HCT116 (cell line): ENCODE results near the gene ACTN4. TPM values are rescaled to one million over a fixed set of nuclear protein-coding genes. Genes with fewer than 3 reads are reported as not detected.

ENCODE experiments used
- ATAC-seq: fragments of 200-7000 bp; cut with Tn5 transposase; 2 replicates; pipeline ENCODE4 v1.9.1; 2020; ENCODE audit warnings: mild to moderate bottlenecking, moderate library complexity
- BruUV-seq: library from RNA; stranded (reverse); fragments of 400-500 nt; replicated peaks from 2 replicates; lab custom pipeline; 2021; lab: Mats Ljungman, UMichigan
- CTCF ChIA-PET: fragments of 300-600 bp; sonication (Branson Sonifier 250); formaldehyde crosslinking; loops from one replicate; lab custom pipeline; 2021; ENCODE audit warnings: antibody characterized with exemption; lab: Charles Lee
- POLR2A ChIA-PET: fragments of 300-600, 350-600 bp; sonication (Branson Sonifier 250); formaldehyde crosslinking; loops from one replicate; lab custom pipeline; 2021; ENCODE audit warnings: antibody characterized with exemption; lab: Charles Lee
- RAD21 ChIA-PET, 2 experiments: fragments of 300-600 bp; sonication (Branson Sonifier 250); formaldehyde crosslinking; loops; one replicate each; lab custom pipeline; 2023; ENCODE audit warnings: low total read pairs in 2 of 2; ENCODE audit not compliant: uncharacterized antibody in 2 of 2, unreplicated experiment in 2 of 2, low non-redundant PET in 1 of 2; lab: Charles Lee
- DNase-seq: peaks from one replicate; pipeline ENCODE4 v3.0.0-alpha.2; 2010; ENCODE audit warnings: low read depth, low spot score
- H2AFZ ChIP-seq: fragments of 200-600 bp; shearing (Covaris generic), sonication (generic); 2 replicates; pipeline ENCODE4 v1.6.1; 2017; ENCODE audit warnings: low read depth, mixed run types, mixed read lengths, antibody characterized with exemption, low read length; ENCODE audit not compliant: poor library complexity, severe bottlenecking
- H3K27ac ChIP-seq: 2 replicates; pipeline ENCODE4 v1.5.1; 2012; ENCODE audit warnings: low read depth, low read length
- H3K27me3 ChIP-seq: fragments of 200-600 bp; sonication (generic); 2 replicates; pipeline ENCODE4 v1.6.1; 2016; ENCODE audit warnings: mixed run types, low read length, mixed read lengths; ENCODE audit not compliant: insufficient read depth
- H3K36me3 ChIP-seq, 2 experiments: fragments of 200-500 bp in 1 of 2; fragments of 200-600 bp in 1 of 2; sonication (Bioruptor generic) in 1 of 2; sonication (generic) in 1 of 2; 2 replicates each; pipeline versions ENCODE4 v1.5.1 to v1.6.1; 2014 to 2016; ENCODE audit warnings: low read length in 2 of 2, inconsistent platforms in 1 of 2, mixed read lengths in 1 of 2, mixed run types in 1 of 2; ENCODE audit not compliant: insufficient read depth in 2 of 2, control insufficient read depth in 1 of 2
- H3K4me1 ChIP-seq, 2 experiments: fragments of 200-600 bp in 1 of 2; sonication (generic) in 1 of 2; 2 replicates each; pipeline versions ENCODE4 v1.5.1 to v1.6.1; 2012 to 2017; ENCODE audit warnings: low read length in 2 of 2, inconsistent platforms in 1 of 2, mild to moderate bottlenecking in 1 of 2, mixed read lengths in 1 of 2, mixed run types in 1 of 2, moderate library complexity in 1 of 2; ENCODE audit not compliant: insufficient read depth in 2 of 2, control insufficient read depth in 1 of 2
- H3K4me2 ChIP-seq: fragments of 200-600 bp; sonication (generic); 2 replicates; pipeline ENCODE4 v1.6.1; 2017; ENCODE audit warnings: mixed run types, low read length, mixed read lengths
- H3K4me3 ChIP-seq, 2 experiments: fragments of 200-600 bp in 1 of 2; sonication (generic) in 1 of 2; replicated peaks in 1 of 2; 2 replicates each; pipeline ENCODE4 v1.5.1; 2011 to 2016; ENCODE audit warnings: low read length in 2 of 2, control low read depth in 1 of 2, low read depth in 1 of 2, mild to moderate bottlenecking in 1 of 2, mixed read lengths in 1 of 2, mixed run types in 1 of 2
- H3K79me2 ChIP-seq: fragments of 200-600 bp; sonication (generic); 2 replicates; pipeline ENCODE4 v1.6.1; 2017; ENCODE audit warnings: mild to moderate bottlenecking, mixed run types, low read length, moderate library complexity, mixed read lengths; ENCODE audit not compliant: insufficient read depth
- H3K9ac ChIP-seq: fragments of 200-600 bp; sonication (generic); 2 replicates; pipeline ENCODE4 v1.6.1; 2016; ENCODE audit warnings: low read length, mixed read lengths
- H3K9me2 ChIP-seq: fragments of 200-600 bp; sonication (generic), shearing (Covaris generic); 2 replicates; pipeline ENCODE4 v1.6.1; 2017; ENCODE audit warnings: mixed run types, mild to moderate bottlenecking, moderate library complexity; ENCODE audit not compliant: insufficient read depth
- H3K9me3 ChIP-seq, 2 experiments: fragments of 200-500 bp in 1 of 2; fragments of 200-600 bp in 1 of 2; sonication (Bioruptor generic) in 1 of 2; sonication (generic) in 1 of 2; 2 replicates each; pipeline ENCODE4 v1.6.1; 2014 to 2017; ENCODE audit warnings: low read length in 2 of 2, mixed read lengths in 2 of 2, inconsistent platforms in 1 of 2, low read depth in 1 of 2, mild to moderate bottlenecking in 1 of 2, mixed run types in 1 of 2, moderate library complexity in 1 of 2; ENCODE audit not compliant: control insufficient read depth in 1 of 2, insufficient read depth in 1 of 2
- H4K20me1 ChIP-seq: fragments of 200-600 bp; sonication (generic), shearing (Covaris generic); 2 replicates; pipeline ENCODE4 v1.6.1; 2017; ENCODE audit warnings: mixed run types, mild to moderate bottlenecking, moderate library complexity; ENCODE audit not compliant: insufficient read depth
- POLR2AphosphoS5 ChIP-seq: IDR thresholded peaks from 2 replicates; pipeline ENCODE4 v1.6.1; 2011; ENCODE audit warnings: mild to moderate bottlenecking, low read depth, low read length, moderate library complexity
- RAD21 ChIP-seq: IDR thresholded peaks from 2 replicates; pipeline ENCODE4 v1.6.1; 2012; ENCODE audit warnings: low read depth, mild to moderate bottlenecking
- TCF7L2 ChIP-seq: IDR thresholded peaks from 2 replicates; pipeline ENCODE4 v1.7.0; 2011; ENCODE audit warnings: borderline replicate concordance, inconsistent platforms; ENCODE audit not compliant: insufficient read depth, insufficient read length; ENCODE audit errors: extremely low read depth
- YY1 ChIP-seq: IDR thresholded peaks from 2 replicates; pipeline ENCODE4 v1.6.1; 2011; ENCODE audit warnings: low read length, low read depth, moderate library complexity, mild to moderate bottlenecking; ENCODE audit not compliant: insufficient replicate concordance; ENCODE audit errors: extremely low read depth
- ZFX ChIP-seq: fragments of 450-650 bp; IDR thresholded peaks from 2 replicates; pipeline ENCODE4 v1.6.1; 2017
- ZNF274 ChIP-seq: fragments of 200-500 bp; sonication (Bioruptor generic); IDR thresholded peaks from 2 replicates; pipeline ENCODE4 v1.6.1; 2014; ENCODE audit warnings: mild to moderate bottlenecking, low read depth, low read length, inconsistent platforms
- intact Hi-C: fragments of 100-400 bp; cut with micrococcal nuclease; formaldehyde crosslinking; loops from 2 replicates; pipeline ENCODE4 v1.10.0; 2022
- total RNA-seq: library from RNA; stranded (reverse); gene quantifications from one replicate; pipeline ENCODE4 v1.2.1, GENCODE V29; 2021; ENCODE audit not compliant: unreplicated experiment
- TF ChIP-seq, protein P1 (sequence below), 3 experiments: fragments of 200-600 bp in 1 of 3; sonication (generic) in 1 of 3; IDR thresholded peaks in 2 of 3; conservative IDR thresholded peaks in 1 of 3; 2 replicates each; pipeline ENCODE4 v1.5.1; 2012 to 2017; ENCODE audit warnings: low read depth in 2 of 3, low read length in 2 of 3, antibody characterized with exemption in 1 of 3, borderline replicate concordance in 1 of 3, control low read depth in 1 of 3, mild to moderate bottlenecking in 1 of 3, mixed read lengths in 1 of 3, mixed run types in 1 of 3, moderate library complexity in 1 of 3; ENCODE audit not compliant: insufficient read depth in 1 of 3

ACTN4 gene
- total RNA-seq, 1 experiment from 2014 or later: 651 TPM

- TF ChIP-seq ZNF274 (no peak), RAD21 (no peak), TCF7L2 (no peak), YY1 (no peak), ZFX (no peak)
- TF ChIP-seq, protein P1, sequence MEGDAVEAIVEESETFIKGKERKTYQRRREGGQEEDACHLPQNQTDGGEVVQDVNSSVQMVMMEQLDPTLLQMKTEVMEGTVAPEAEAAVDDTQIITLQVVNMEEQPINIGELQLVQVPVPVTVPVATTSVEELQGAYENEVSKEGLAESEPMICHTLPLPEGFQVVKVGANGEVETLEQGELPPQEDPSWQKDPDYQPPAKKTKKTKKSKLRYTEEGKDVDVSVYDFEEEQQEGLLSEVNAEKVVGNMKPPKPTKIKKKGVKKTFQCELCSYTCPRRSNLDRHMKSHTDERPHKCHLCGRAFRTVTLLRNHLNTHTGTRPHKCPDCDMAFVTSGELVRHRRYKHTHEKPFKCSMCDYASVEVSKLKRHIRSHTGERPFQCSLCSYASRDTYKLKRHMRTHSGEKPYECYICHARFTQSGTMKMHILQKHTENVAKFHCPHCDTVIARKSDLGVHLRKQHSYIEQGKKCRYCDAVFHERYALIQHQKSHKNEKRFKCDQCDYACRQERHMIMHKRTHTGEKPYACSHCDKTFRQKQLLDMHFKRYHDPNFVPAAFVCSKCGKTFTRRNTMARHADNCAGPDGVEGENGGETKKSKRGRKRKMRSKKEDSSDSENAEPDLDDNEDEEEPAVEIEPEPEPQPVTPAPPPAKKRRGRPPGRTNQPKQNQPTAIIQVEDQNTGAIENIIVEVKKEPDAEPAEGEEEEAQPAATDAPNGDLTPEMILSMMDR (IDR thresholded peaks at IDR 0.05 in 2 of 3, conservative IDR thresholded peaks at IDR 0.05 in 1 of 3; ENCODE audit: borderline replicate concordance in 1 of 3, insufficient read depth in 1 of 3, low read depth in 2 of 3, low read length in 2 of 3): no peak
- TF ChIP-seq, all 23 proteins: peak for 0
Observed at GRCh38 chr19:38737281-38737865, 89.9 kb downstream of the ACTN4 start (continued).

- Histone ChIP-seq H3K9ac (no peak overlapping the region), H3K4me3 (no peak overlapping the region), H3K4me1 (peaks cover 10 to 36% of the 10 kb centered on the region in 2 experiments; a peak in 3 of 4 replicates), H3K27me3 (no peaks in the 10 kb centered on the region), H2AFZ (no peak overlapping the region), H3K27ac (no peak overlapping the region), H3K9me3 (no peaks in the 10 kb centered on the region), H3K4me2 (no peak overlapping the region), H3K36me3 (no peaks in the 10 kb centered on the region), H3K79me2 (no peaks in the 10 kb centered on the region), H4K20me1 (no peaks in the 10 kb centered on the region), H3K9me2 (no peaks in the 10 kb centered on the region)
- ChIA-PET POLR2A (no interaction called here), CTCF (no interaction called here), RAD21 (interaction anchor here in 1 of 2 experiments (0.7 kb wide), 1 partner anchor 9 kb away, joined by 3 read pairs; no protein-coding TSS in a partner anchor)
- BruUV-seq: TSS peak; percentile 30
- DNase-seq (no peak), ATAC-seq (no peak)
- TF ChIP-seq, protein P1 (IDR thresholded peaks at IDR 0.05 in 2 of 3, conservative IDR thresholded peaks at IDR 0.05 in 1 of 3; ENCODE audit: borderline replicate concordance in 1 of 3, insufficient read depth in 1 of 3, low read depth in 2 of 3, low read length in 2 of 3): 0 out of 6 replicates have a peak, but pooled peaks of 1 of the 3 experiments have one; percentile 13
- TF ChIP-seq POLR2AphosphoS5: no peak
- intact Hi-C loops: loop anchor here (5.0 kb wide), 1 partner anchor 94 kb away; the partner anchor contains the start of gene ECH1
Observed at GRCh38 chr19:38737921-38738737, 90.7 kb downstream of the ACTN4 start.
